B cell (primary cell): ENCODE data around the gene RHOA. TPM values are rescaled to one million over a fixed set of nuclear protein-coding genes. Genes with fewer than 3 reads are reported as not detected.
A peak's percentile ranks its signal among the peaks of the same experiment; 100 is the strongest.

Experiments
- ATAC-seq: fragments of 200-7000 bp; cut with Tn5 transposase; one replicate; pipeline ENCODE4 v1.10.0; 2021; ENCODE audit warnings: low read depth, mild to moderate bottlenecking, moderate number of reproducible peaks, moderate library complexity
- CTCF ChIA-PET: fragments of 350-600 bp; sonication (Branson Sonifier 250); formaldehyde crosslinking; loops from one replicate; lab custom pipeline; 2021; ENCODE audit warnings: antibody characterized with exemption, inconsistent platforms; lab: Charles Lee
- POLR2A ChIA-PET: fragments of 350-600 bp; sonication (Branson Sonifier 250); formaldehyde crosslinking; loops from one replicate; lab custom pipeline; 2021; ENCODE audit warnings: antibody characterized with exemption; lab: Charles Lee
- DNase-seq: peaks from one replicate; pipeline ENCODE4 v3.0.0; 2013
- H2AFZ ChIP-seq: 2 replicates; pipeline ENCODE4 v1.6.1; 2012; ENCODE audit warnings: mild to moderate bottlenecking, low read depth, low read length; ENCODE audit not compliant: insufficient read depth, poor library complexity, severe bottlenecking
- H3K27ac ChIP-seq, 2 donors: 1 replicate in 1 of 2; 2 replicates in 1 of 2; pipeline ENCODE4 v1.5.1; 2012 to 2013; ENCODE audit warnings: low read length in 2 of 2, mild to moderate bottlenecking in 2 of 2, moderate library complexity in 1 of 2
- H3K27me3 ChIP-seq, 4 experiments: fragments of 200-600 bp in 1 of 4; sonication (generic) in 1 of 4; replicated peaks in 1 of 4; 1 replicate in 2 of 4; 2 replicates in 2 of 4; pipeline versions ENCODE4 v1.6.1 to v1.7.0; 2013 to 2016; ENCODE audit warnings: low read length in 3 of 4, mild to moderate bottlenecking in 2 of 4, mixed read lengths in 1 of 4, moderate library complexity in 1 of 4; ENCODE audit not compliant: insufficient read depth in 4 of 4, control insufficient read depth in 3 of 4; ENCODE audit errors: control extremely low read depth in 1 of 4
- H3K36me3 ChIP-seq, 2 experiments: replicated peaks in 1 of 2; 1 replicate in 1 of 2; 2 replicates in 1 of 2; pipeline versions ENCODE4 v1.6.1 to v1.7.1; 2013; ENCODE audit warnings: low read length in 1 of 2; ENCODE audit not compliant: insufficient read depth in 2 of 2, control insufficient read depth in 1 of 2; ENCODE audit errors: control extremely low read depth in 1 of 2, extremely low read depth in 1 of 2
- H3K4me1 ChIP-seq, 2 donors: fragments of 200-600 bp in 1 of 2; sonication (generic) in 1 of 2; 1 replicate in 1 of 2; 2 replicates in 1 of 2; pipeline versions ENCODE4 v1.5.1 to v1.6.1; 2013 to 2017; ENCODE audit warnings: low read length in 2 of 2; ENCODE audit not compliant: control insufficient read depth in 2 of 2, insufficient read depth in 2 of 2
- H3K4me2 ChIP-seq: replicated peaks from 2 replicates; pipeline ENCODE3; 2012; ENCODE audit warnings: mild to moderate bottlenecking, low read depth, low read length; ENCODE audit not compliant: poor library complexity, severe bottlenecking
- H3K4me3 ChIP-seq, 5 experiments: fragments of 200-600 bp in 1 of 5; sonication (generic) in 1 of 5; 1 replicate in 3 of 5; 2 replicates in 2 of 5; pipeline versions ENCODE4 v1.5.1 to v1.7.0; 2011 to 2016; ENCODE audit warnings: low read length in 4 of 5, mild to moderate bottlenecking in 4 of 5, low read depth in 2 of 5, control low read depth in 1 of 5, moderate library complexity in 1 of 5; ENCODE audit not compliant: insufficient read depth in 1 of 5; ENCODE audit errors: control extremely low read depth in 1 of 5, extremely low read depth in 1 of 5
- H3K79me2 ChIP-seq: fragments of 200-600 bp; sonication (generic); one replicate; pipeline ENCODE4 v1.6.0; 2016; ENCODE audit warnings: low read length; ENCODE audit not compliant: control insufficient read depth, insufficient read depth
- H3K9ac ChIP-seq: fragments of 200-600 bp; sonication (generic); 2 replicates; pipeline ENCODE4 v1.6.1; 2017; ENCODE audit warnings: mild to moderate bottlenecking, low read length, moderate library complexity
- H3K9me3 ChIP-seq, 3 donors: one replicate each; pipeline versions ENCODE4 v1.6.1 to v1.7.1; 2013; ENCODE audit warnings: low read length in 2 of 3; ENCODE audit not compliant: control insufficient read depth in 2 of 3, insufficient read depth in 1 of 3; ENCODE audit errors: control extremely low read depth in 1 of 3
- H4K20me1 ChIP-seq: 2 replicates; pipeline ENCODE4 v1.6.0; 2012; ENCODE audit warnings: mild to moderate bottlenecking, low read length; ENCODE audit not compliant: insufficient read depth, control insufficient read depth, poor library complexity, severe bottlenecking
- H3K27ac Mint-ChIP-seq: one replicate; pipeline ENCODE4 v1.8.0; 2021; ENCODE audit warnings: mixed read lengths
- H3K27me3 Mint-ChIP-seq: one replicate; pipeline ENCODE4 v1.8.0; 2021; ENCODE audit warnings: mixed read lengths
- H3K4me1 Mint-ChIP-seq: one replicate; pipeline ENCODE4 v1.8.0; 2021; ENCODE audit warnings: mixed read lengths
- H3K4me3 Mint-ChIP-seq: one replicate; pipeline ENCODE4 v1.8.0; 2021; ENCODE audit warnings: mixed read lengths
- H3K9me3 Mint-ChIP-seq: one replicate; pipeline ENCODE4 v1.8.0; 2022; ENCODE audit warnings: mixed read lengths; ENCODE audit not compliant: insufficient read depth
- CTCF ChIP-seq: fragments of 200-600 bp; IDR thresholded peaks from one replicate; pipeline ENCODE4 v1.8.0; 2022; ENCODE audit warnings: antibody characterized with exemption, mild to moderate bottlenecking
- EZH2 ChIP-seq: IDR thresholded peaks from 2 replicates; pipeline ENCODE4 v1.6.1; 2012; ENCODE audit warnings: borderline replicate concordance, low read depth, mild to moderate bottlenecking, moderate library complexity, low read length; ENCODE audit not compliant: insufficient read depth, poor library complexity, severe bottlenecking
- WGBS: methylation state at CpG from one replicate; pipeline ENCODE4 v1.1.5; 2013; ENCODE audit warnings: missing lambda C conversion rate; ENCODE audit not compliant: insufficient coverage; 5-methylcytosine and 5-hydroxymethylcytosine counted together
- intact Hi-C: fragments of 100-400 bp; cut with micrococcal nuclease; formaldehyde crosslinking; loops from one replicate; pipeline ENCODE4 v1.10.0; 2022
- polyA plus RNA-seq: library from polyadenylated mRNA; depleted of rRNA; stranded (reverse); fragments of >200 nt; gene quantifications from 2 replicates; pipeline ENCODE4 v1.2.3, GENCODE V29; 2012
- total RNA-seq, 2 donors: library from RNA; stranded (reverse); fragments of 120-200 nt in 1 of 2; gene quantifications; 1 replicate in 1 of 2; 2 replicates in 1 of 2; pipeline versions ENCODE4 v1.2.3 to v1.2.4, GENCODE V29; 2013 to 2022

The RHOA gene
- total and polyA plus RNA-seq, 2 donors (not counting 1 experiment from before 2014, with no cell fraction given) = 244 to 298 TPM

GRCh38 chr3:49416867-49417266, 5.1 kb upstream of the RHOA start:
- peak overlapping the region; percentile 37 for H3K9ac ChIP-seq
- H3K27me3 Mint-ChIP-seq = no peaks in the 10 kb centered on the region
- H3K4me2 ChIP-seq = peak overlapping the region; percentile 62
- H3K4me3 Mint-ChIP-seq = peak overlapping the region; percentile 84
- H3K36me3 ChIP-seq = peaks cover 0 to 20% of the 10 kb centered on the region in 2 experiments
- ChIA-PET CTCF (interaction anchor here (1.6 to 3.4 kb wide), 4 partner anchors 12 to 78 kb away, joined by 6 to 27 read pairs (median 16); partner anchors contain the start of genes NICN1 and USP4), POLR2A (interaction anchor here (0.6 to 3.6 kb wide), 4 partner anchors 12 to 77 kb away, joined by 6 to 29 read pairs (median 14); partner anchors contain the start of genes NICN1 and USP4)
- ATAC-seq (no peak), DNase-seq (no peak)
- H4K20me1 ChIP-seq = peaks cover 21% of the 10 kb centered on the region
- H3K79me2 ChIP-seq = peaks cover 63% of the 10 kb centered on the region
- H3K4me1 Mint-ChIP-seq = peaks cover 65% of the 10 kb centered on the region
- H3K27ac ChIP-seq = peak overlapping the region; percentile 90 to 97
- H3K9me3 ChIP-seq = no peaks in the 10 kb centered on the region
- WGBS = 60% methylated on average over 1 of the region's 2 CpGs
- TF ChIP-seq EZH2 (no peak), CTCF (no peak)
- H3K27ac Mint-ChIP-seq = peak overlapping the region; percentile 98
- no peaks in the 10 kb centered on the region for H3K27me3 ChIP-seq
- H2AFZ ChIP-seq = no peak overlapping the region
- H3K4me3 ChIP-seq = peak overlapping the region in 1 of 5 experiments; percentile 9
- no peaks in the 10 kb centered on the region for H3K9me3 Mint-ChIP-seq
- peaks cover 51 to 65% of the 10 kb centered on the region in 2 donors for H3K4me1 ChIP-seq
- intact Hi-C loops = loop anchor here (1.0 kb wide), 4 partner anchors 12 to 77 kb away; partner anchors contain the start of genes DAG1, NICN1 and USP4

GRCh38 chr3:49415931-49416601, 4.3 kb upstream of the RHOA start:
- Histone ChIP-seq H3K27ac (peak overlapping the region; percentile 90 to 97), H3K4me2 (peak overlapping the region; percentile 62), H3K4me1 (peaks cover 51 to 64% of the 10 kb centered on the region in 2 donors), H3K27me3 (no peaks in the 10 kb centered on the region), H3K9ac (peak overlapping the region; percentile 37), H3K9me3 (no peaks in the 10 kb centered on the region), H2AFZ (no peak overlapping the region), H3K36me3 (peaks cover 0 to 20% of the 10 kb centered on the region in 2 experiments), H3K4me3 (peak overlapping the region in 3 of 5 experiments; percentile 9 to 28 (median 17)), H4K20me1 (peaks cover 18% of the 10 kb centered on the region), H3K79me2 (peaks cover 59% of the 10 kb centered on the region)
- Mint-ChIP-seq H3K9me3 (no peaks in the 10 kb centered on the region), H3K27me3 (no peaks in the 10 kb centered on the region), H3K4me3 (peak overlapping the region; percentile 84), H3K4me1 (peaks cover 63% of the 10 kb centered on the region), H3K27ac (peak overlapping the region; percentile 98)
- intact Hi-C loops = loop anchor here (1.0 kb wide), 5 partner anchors 13 to 76 kb away; partner anchors contain the start of genes DAG1, NICN1 and USP4
- ChIA-PET POLR2A (interaction anchor here (0.6 to 3.6 kb wide), 4 partner anchors 13 to 77 kb away, joined by 6 to 29 read pairs (median 14); partner anchors contain the start of genes NICN1 and USP4), CTCF (interaction anchor here (1.0 to 3.4 kb wide), 10 partner anchors 9 to 77 kb away, joined by 3 to 27 read pairs (median 6); partner anchors contain the start of genes NICN1 and USP4)
- DNase-seq (peak; percentile 88), ATAC-seq (peak; percentile 18)
- TF ChIP-seq EZH2 (no peak), CTCF (no peak)
- WGBS = 11% methylated on average over 2 of the region's 4 CpGs
